GM21423 (cell line): ENCODE results near the gene SHC4.

Experiments used
- ATAC-seq: cut with Tn5 transposase; IDR thresholded peaks from one replicate; pipeline ENCODE4 v1.9.1; 2021; ENCODE audit warnings: mild to moderate bottlenecking, moderate library complexity; ENCODE audit not compliant: unreplicated experiment

Gene SHC4

GRCh38 chr15:48968066-48968465 is 4.3 kb upstream of the SHC4 start:
- no peak for ATAC-seq

DNA sequence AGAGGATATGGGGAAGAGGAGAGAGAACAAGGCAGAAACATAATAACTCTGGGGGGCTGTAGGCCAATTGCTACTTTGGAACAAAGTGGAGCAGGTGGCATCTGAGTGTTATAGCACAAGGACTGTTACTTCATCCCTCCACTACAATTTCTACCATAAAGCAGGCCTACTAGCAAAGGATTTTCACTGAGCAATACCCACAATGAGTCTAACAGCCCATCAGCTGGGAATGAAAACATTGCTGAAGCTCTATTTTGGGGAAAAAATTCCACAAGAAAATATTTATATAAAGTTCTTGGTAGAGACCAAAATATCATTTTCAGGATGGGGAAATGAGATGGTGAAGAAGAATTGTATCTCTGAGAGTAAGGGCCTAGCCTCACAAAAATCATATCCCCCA is 3.6 kb upstream of the SHC4 start:
- ATAC-seq = no peak

DNA sequence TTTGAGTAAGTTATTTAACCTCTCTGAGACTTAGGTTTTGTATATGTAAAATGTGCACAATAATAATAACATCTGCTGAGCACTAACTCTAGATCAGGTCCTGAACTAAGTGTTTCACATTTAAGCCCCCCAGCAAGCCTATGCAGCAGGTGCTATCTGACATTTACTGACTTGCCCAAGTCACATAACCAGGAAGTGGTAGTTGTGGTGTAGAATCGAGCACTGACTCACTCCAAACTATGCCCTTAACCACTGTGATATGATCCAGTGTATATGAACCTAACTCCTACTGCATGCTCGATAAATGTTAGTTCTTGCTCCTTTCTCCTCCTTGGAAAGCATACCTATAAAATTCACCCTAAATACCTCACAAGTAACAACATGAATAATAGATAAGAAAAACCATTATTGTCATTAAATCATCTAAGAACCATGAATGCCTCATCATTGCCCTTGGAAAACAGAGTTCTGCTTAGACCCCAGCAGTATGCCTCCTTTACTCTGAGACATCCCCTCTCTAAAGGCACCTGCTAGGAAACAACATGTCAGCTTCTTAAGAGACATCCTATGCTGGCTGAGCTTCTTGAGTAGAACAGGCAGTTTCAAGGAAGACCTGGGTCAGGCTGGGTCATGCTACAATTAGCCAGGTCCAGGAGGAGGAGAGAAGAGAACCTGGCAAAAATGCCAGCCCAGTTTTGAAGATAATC is 3.0 kb upstream of the SHC4 start:
- peak; percentile 83 for ATAC-seq

- ATAC-seq = peak; percentile 65
These were observed 2.3 kb upstream of the SHC4 start for GRCh38 chr15:48965972-48966371.

DNA sequence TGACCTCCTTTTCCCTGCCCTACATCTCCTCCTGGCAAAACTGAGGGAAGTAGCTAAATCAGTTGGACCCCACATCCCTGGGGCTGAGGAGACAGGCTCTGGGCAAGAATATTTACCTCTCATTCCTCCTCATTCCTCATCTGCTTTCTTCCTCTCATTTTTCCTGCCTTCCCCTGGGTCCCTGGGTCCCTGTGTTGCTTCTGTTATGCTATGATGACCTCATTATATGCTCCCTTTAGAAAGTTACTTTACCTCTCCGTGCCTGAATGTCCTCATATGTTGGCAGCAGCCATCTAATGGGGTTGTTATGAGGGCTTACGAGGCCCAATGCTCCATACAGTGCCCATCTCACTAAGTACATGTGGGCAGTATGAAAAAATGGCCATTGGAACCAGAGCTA is 1.2 kb upstream of the SHC4 start:
- no peak for ATAC-seq

DNA sequence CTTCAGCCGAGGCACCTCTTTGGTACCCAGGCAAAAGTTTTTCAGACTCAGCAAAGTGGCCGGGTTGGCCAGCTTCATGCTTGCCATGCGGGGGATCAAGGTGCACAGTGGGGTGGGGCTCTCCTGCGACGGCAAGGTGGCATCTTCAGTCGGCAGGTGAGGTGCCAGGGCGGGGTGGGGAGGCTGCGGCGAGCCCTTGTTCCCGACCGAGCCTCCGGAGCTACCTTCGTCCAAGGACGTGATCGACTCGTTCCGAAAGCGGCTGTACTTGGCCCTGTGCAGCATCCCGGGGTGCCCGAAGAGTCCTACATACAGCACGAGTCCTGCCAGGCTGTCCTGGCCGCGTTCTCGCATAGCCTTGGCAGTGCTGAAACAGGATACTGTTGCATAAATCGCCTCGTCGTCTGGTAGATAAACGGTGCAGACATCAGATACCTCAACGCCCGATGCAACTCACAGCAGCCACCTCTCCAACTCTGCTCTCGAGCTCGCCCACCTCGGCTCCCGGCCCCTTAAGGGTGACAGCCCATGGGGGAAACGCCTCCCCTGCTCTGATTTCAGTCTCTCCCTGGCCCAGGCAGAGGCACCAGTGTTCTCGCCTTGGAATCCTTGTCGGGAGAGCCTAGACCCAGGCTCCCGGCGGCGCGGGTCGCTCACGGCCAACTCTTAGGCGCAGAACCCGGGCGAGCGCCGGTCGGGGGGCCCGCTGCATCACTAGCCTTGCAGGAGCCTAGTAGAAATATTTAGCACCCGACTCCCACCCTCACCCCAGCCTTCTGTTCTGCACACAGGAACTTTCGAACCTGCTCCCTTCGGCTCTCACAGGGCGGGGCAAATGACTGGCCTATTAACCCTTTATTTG is 826 bp downstream of the SHC4 start:
- no peak for ATAC-seq

DNA sequence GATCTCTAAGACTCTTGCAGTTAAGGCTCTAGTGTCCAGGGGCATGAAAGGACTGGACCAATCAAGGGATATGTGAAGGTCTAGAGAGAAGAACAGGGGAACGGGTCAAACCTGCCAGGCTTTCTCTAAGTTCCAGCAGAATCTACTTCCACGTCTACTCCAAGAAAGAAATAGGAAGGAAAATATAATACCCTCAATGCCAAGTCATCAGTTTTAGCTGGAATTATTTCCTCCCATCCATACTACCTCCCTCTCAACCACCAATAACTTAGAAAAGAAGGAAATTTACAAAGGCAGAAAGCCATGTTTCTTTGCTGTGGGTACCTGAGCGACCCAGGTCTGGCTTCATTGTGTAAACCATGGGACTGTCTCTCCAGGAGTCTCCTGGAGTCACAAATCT is 7.8 kb downstream of the SHC4 start:
- no peak for ATAC-seq

- no peak for ATAC-seq
These were observed 8.3 kb downstream of the SHC4 start for GRCh38 chr15:48955370-48955769.

- no peak for ATAC-seq
These were observed 9.2 kb downstream of the SHC4 start for GRCh38 chr15:48954538-48954937.

- no peak for ATAC-seq
These were observed 16.9 kb downstream of the SHC4 start for GRCh38 chr15:48946840-48947187.

DNA sequence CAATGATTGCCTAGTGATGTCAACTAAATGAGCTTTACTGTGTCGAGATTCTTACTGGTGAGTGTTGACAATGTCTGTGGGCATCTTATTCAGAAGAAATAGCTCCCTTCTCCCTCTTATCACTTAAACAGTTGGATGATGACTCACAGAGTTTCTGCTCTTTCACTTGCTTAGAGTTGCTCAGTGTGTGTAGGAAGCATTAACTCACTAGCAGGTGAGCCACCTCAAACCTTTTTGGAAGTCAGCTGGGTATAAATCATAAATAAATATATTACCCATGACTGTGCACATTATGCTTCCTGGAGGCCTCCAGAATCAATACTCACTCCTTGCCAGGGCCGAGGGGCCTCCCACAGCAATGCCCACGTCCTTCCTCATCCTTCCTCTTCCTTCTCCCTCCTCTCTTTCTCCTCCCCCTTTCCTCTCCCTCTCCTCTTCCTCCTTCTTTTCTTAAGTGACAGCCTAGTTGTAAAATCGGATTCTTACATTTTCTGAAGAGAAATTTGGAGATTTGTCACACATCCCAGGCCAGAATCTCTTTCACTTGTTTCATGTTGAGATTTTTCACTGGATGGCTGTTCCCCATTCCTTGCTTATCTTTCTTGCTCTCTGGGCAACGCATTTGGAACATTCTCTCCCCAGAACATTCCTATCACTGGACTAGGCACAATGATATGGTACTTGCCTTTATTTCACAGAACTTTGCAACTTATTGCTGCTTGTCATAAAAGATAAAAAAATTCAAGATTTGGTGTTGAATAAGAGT is 17.5 kb downstream of the SHC4 start:
- no peak for ATAC-seq

- ATAC-seq = no peak
These were observed 18.3 kb downstream of the SHC4 start for GRCh38 chr15:48945386-48945785.

DNA sequence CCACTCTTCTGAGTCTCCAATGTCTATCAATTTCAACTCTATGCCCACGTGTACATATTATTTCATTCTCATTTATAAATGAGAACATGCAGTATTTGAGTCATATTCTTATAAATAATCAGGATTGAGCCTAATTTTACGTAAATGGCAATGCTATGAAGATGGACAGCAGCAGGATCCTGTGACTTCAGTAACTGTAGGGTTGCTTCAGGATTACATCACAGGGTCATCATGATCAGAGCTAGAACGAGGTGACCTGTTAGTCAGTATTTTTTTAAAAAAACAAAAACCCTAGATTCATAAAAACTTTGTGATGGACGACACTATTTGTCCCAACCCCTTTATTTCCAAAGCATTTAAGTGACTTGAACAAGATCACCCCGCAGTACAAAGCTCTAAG is 21.8 kb downstream of the SHC4 start:
- no peak for ATAC-seq

- peak; percentile 88 for ATAC-seq
These were observed 23.2 kb downstream of the SHC4 start for GRCh38 chr15:48940508-48940907.

DNA sequence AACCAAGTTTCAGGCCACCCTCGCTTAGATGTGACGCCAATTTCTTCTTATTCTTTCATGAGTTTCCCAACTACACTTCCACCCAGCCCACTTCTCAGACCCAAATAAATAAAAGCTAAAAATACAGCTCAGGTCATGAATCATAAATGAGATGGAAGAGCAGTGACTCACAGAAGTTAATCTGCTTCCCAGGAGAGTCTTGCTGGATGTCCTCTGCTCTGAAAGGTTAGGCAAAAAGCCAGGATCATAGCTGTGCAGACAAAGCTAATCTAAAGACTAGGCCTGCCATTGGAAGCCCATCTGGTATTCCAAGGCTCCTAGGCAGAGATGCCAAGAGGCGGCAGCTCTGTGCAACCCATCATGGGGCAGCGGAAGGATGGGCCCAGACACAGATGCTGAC is 24.1 kb downstream of the SHC4 start:
- ATAC-seq = no peak

DNA sequence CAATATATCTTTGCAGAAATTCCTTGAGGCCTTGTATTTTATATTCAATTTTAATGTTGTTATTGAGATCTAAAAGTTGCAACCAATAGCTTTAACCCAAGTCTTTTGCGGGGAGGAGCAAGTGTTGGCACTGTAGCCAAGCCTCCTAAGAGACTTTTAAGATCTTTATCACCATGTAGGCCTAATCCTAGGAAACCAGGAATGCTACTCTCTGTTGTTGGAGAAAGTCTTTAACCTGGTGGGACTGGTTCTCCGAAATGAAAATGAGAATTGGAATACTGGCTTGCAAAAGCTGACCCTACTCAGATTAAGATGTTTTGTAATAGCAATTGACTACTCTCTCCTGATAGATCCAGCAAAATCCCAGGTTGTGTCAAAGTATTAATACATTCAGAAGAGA is 25.8 kb downstream of the SHC4 start:
- ATAC-seq = no peak

DNA sequence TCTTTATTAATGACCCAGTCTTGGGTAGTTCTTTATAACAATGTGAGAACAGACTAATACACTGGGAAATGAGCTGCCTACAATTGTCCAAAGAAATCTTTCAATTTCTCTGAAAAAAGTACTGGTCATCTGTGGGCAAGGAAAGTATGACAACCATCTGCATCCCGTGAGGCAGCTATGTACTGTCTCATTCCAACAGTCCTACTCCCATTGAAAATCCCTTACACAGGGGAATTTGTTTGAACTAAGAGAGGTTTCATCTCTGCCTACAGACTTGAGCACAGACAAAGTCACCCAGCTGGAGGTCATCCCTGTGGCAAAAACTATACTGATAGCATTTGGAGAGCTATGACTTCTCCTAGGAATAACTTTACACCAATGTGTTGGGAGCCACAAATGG is 27.1 kb downstream of the SHC4 start:
- ATAC-seq = no peak

DNA sequence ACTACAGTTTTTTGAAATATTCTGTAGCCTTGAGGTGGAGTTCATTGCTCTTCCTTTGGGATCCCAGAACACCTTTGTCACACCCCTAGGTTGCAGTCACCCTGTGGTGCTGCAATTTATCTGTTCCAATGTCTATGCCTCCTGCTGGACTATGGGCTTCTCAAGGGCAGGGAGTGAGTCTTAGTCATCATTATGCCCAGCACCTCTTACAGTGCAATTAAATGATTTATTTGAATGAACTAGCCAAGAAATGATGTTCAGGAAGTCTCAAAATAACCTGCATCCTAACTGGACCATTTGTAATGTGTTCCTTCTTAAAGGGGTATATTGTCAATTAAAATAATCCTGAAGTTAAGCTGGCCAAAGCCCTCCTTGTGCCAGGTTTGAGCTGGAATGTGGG is 28.5 kb downstream of the SHC4 start:
- no peak for ATAC-seq

- ATAC-seq = no peak
These were observed 33.0 kb downstream of the SHC4 start for GRCh38 chr15:48930735-48931134.

DNA sequence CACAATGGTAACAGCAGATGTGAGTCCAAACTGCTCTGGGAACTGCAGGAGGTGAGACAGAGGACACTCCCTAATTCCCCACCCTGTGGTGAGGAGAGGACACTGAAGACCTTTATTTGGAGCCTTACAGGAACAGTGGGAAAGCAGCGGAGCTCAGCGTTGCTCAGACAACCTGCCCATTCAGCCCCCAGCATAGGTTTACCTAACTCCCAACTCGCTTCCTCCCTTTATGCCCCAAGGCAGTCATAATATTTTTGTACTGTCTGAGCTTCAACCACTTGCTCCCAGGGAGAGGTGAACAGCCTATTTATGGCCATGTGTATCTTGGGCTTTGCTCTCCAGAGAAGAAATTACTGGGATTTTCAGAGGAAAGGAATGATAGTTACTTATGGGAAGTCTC is 34.1 kb downstream of the SHC4 start:
- no peak for ATAC-seq

- ATAC-seq = no peak
These were observed 34.7 kb downstream of the SHC4 start for GRCh38 chr15:48928877-48929538.
